GM21390 (cell line): ENCODE results near the gene SLC22A6.
"Not testable (repeated sequence)": the region's sequence is repeated elsewhere in the genome, so short reads cannot be mapped to it uniquely, and the experiment has no call there.

Experiments used
- ATAC-seq: cut with Tn5 transposase; IDR thresholded peaks from one replicate; pipeline ENCODE4 v1.9.1; 2021; ENCODE audit not compliant: unreplicated experiment

SLC22A6 gene

DNA sequence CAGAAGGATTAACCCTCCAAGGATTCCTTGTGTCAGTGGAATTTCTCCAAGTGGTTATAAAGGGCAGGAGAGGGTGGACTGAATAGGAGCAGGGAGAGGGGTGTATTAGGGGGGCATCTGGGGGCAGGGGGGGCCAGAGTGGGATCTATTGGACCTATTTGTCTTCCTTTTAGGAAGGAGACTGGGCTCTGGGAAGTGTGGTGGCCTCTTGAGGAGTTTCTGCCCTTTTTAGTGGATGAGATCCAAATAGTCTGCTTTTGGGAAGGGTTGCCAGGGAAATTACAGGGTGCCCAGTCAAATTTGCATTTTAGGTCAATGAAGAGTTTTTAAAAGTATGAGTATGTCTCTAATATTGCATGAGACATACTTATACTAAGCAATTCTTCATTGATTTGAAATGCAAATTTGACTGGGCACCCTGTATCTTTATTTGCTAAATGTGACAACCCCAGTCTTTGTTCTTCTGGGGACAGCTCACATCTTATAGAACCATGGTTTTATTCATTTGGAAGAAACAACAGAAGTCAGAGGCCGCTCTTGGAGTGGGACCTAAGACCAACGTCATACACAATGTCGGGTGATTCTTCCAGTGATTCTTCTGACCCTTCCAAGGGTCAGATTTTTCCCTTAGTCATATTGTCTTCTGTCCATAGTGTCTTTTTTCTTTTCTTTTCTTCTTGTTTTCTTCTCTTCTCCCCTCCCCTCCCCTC, 429 bp upstream of the SLC22A6 start:
- no peak for ATAC-seq

- no peak for ATAC-seq
Measured at GRCh38 chr11:62983536-62984199, 1.1 kb downstream of the SLC22A6 start.

DNA sequence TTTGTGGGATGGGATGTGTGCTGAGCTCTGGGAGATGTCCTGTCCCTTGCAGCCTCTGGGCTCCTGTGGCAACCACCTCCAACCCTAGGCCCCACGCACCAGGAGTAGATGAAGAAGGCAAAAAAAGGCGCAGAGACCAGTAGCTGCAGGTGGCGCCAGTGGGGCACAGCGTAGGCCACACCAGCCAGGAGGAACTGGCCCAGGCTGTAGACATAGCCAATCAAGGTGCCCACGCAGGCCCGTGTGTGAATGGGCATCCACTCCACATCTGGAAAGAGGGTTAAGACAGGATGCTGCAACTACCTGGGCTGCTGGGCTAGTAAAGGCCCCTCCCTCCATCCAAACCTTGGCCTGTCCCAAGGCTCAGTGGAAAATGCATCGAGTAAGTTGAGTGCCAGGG, 3.0 kb downstream of the SLC22A6 start:
- no peak for ATAC-seq

- ATAC-seq = no peak
Measured at GRCh38 chr11:62980133-62980760, 4.5 kb downstream of the SLC22A6 start.

GRCh38 chr11:62976109-62976508, 8.7 kb downstream of the SLC22A6 start:
- no peak for ATAC-seq

DNA sequence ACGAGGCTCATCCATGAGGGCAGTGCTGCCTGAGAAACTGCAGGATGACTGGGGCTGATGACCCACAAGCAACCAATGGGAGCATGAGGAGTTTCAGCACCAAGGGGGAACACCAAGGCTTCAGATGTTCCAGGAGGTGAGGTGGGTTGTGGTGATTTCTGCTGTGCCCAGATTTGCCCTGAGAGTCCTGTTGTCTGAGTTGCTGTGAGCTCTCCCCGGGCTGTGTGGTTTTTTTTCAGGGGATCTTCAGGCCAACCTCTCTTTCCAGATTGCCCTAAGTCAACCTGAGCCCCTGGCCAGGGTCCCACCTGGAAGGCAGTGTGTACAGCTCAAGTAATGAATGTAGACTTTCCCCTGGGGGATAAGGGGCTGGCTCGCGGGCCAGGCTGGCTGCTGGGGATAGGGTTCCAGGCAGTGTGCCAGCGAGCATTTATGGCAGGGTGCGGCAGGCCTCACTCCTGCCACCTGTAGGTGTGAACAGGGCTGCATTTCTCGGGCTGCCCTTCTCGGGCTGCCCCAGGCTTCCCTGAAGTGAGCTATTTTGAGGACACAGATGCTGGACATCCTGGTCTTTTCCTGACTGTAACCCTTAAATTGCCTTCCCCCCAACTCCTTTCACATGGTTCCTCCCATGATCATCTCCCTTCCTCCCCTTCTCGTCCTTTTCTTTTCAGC, 9.8 kb downstream of the SLC22A6 start:
- no peak for ATAC-seq

DNA sequence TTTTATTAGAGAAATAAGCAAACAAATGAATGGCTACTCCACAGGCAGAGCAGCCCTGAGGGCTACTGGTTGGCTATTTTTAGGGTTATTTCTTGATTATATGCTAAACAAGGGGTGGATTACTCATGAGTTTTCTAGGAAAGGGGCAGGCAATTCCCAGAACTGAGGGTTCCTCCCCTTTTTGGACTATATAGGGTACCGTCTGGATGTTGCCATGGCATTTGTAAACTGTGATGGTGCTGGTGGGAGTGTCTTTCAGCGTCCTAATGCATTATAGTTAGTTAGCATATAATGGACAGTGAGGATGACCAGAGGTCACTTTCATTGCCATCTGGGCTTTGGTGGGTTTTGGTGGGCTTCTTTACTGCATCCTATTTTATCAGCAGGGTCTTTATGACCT, 19.2 kb downstream of the SLC22A6 start:
- no peak for ATAC-seq

- ATAC-seq = no peak
Measured at GRCh38 chr11:62962391-62962790, 22.4 kb downstream of the SLC22A6 start.

- no peak for ATAC-seq
Measured at GRCh38 chr11:62961017-62961570, 23.7 kb downstream of the SLC22A6 start.

- no peak for ATAC-seq
Measured at GRCh38 chr11:62959422-62959980, 25.3 kb downstream of the SLC22A6 start.

DNA sequence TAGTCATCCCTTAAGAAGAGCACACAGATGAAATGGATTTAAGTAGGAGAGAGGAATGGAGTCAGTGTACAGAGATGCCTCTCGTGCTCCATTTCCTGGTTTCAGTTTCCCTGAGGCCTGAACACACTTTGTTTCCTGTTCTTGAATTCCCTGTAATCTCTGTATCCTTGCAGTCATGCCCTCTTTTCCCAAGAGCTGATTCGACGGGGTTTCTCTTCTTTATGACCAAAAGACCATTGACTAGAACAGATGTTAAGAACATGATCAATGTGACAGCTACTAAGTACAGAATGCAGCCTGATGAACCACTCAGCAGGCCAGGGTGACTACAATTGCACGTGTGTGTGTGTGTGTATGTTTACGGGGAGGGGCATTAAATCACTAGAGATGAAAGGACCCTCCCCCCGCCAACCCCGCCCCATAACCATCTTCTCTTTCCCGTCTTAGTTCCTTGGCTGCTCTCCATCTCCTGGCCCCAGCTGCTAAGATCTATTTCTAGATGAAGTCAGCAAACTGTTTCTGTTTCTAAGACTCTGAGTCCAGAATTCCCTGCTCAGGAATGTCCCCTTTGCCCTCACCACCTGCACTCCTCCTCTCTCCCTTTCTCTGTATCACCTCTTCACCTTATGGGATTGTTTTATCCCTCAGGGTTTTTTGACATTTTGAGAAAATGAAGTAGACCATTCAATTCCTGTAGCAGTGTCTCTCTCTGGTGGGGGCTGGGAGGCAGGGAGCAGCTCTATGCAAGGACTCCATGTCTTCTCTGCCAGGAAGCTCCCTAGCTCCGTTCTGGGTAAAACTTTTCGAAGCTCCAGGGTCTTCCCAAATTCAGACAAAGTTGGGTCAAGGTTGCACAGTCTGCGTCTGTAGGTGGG, 26.0 kb downstream of the SLC22A6 start:
- no peak for ATAC-seq

DNA sequence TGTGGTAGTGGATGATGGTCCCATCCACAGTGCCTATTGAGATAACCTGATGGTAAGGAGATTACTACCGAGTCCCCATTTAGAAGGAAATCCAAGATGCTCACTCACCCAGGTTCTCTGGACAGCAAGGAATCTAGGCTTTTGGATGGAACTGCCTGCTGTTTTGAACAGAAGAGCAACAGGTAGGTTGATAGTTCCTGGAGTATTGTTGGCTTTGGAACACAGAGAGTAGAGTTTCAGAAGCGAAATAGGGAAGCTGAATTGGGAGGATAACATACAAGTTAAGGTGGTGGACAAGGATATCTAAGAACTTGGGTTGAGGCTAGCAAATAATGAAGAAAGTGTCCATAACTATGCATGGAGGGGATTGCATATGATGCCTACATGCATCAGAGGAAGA, 27.6 kb downstream of the SLC22A6 start:
- ATAC-seq = no peak

DNA sequence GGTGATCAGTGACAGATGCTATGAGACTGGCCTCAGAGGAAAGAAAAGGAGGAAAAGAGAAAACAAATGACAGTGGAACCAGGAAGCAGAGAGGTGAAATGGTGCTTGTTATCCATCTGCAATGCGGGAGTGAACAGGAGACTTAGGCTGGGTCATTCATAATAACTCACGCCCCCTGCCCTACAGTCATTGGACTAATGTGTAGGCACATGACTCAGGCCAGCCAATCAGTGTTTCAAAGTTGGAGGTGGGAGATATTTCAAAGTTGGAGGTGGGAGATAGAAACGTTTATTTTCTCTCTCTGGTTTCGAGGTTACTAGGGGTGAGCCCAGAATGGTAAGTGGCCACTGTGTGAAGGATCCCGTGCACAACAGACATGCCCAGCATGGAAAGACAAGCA, 30.3 kb downstream of the SLC22A6 start:
- ATAC-seq = no peak

DNA sequence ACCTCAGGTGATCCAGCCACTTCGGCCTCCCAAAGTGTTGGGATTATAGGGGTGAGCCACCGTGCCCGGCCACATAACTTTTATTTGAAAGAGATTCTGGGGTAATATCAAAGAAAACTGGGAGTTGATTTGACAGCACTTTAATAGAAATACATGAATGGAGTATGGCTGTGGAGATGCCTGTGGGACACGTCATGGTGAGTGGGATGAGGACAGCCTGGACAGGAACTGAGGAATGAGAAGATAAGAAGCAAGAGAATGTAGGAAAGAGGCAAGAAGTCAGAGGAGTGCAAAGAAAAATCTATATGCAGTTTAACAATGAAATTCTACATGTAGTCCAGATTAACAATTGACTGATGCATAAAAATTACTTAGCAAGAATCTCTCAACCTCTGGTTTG, 31.0 kb downstream of the SLC22A6 start:
- no peak for ATAC-seq

DNA sequence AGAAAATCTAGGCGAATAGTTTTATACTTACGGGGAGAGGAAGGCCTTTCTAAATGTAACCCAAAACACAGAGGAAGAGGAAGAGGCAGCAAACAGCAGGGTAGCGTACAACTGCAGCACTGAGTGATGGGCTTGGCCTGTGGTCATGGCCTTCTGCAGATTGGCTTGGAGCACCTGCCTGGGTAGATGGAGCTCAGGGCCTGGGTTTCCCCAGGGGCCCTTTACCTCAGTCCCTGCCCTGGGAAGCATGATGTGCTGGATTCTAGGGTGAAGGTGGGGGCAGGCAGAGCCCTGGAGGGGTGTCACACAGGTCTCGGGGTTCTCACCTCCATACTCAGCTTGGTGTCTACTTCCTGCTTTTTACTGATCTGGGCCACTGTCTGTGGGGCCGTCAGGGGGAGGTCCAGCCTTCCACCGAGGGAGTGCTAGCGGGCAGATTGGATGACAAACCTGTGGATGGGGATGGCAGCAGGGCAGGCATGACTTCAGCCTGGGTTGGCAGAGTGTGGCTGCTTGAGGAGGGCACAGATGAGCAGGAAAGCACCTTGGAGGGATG, 35.9 kb downstream of the SLC22A6 start:
- no peak for ATAC-seq

GRCh38 chr11:62945538-62945937, 39.2 kb downstream of the SLC22A6 start:
- ATAC-seq = not testable (repeated sequence)

- ATAC-seq = not testable (repeated sequence)
Measured at GRCh38 chr11:62937528-62937927, 47.2 kb downstream of the SLC22A6 start.

- ATAC-seq = no peak
Measured at GRCh38 chr11:62934496-62934785, 50.3 kb downstream of the SLC22A6 start.

DNA sequence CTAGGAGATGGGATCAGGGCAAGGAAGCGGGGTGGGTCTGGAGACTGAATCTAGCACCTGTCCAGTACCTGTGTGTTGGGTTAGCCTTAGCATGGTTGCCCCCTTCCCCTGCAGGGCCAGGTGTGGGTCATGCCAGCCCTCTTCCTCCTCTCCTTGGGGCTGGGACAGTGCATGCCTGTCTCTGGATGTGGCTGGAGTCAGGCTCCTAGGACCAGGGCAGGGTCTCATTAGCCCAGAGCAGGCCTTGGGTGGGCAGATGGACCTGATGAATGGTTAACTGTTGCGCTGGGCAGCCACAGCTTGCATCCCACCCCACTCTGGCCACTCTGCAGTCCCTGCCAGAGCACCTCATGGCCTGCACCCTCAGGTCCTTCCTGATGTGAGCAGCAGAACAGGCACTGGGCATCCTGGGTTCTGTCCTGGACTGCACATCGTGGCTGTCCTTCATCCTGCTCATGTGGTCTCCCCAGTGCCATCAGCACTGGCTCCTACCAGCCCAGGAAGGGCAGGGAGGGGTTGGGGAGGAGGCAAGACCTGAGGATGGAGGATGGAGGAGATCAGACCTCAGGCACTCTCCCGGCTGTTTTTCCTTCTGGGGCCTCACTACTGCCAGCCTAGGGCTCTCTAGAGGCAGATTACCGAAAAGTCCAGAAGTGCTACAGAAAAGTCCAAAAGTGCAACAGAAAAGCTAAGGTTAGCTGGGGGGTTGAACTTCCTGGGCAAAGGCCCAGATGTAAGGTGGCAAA, 50.8 kb downstream of the SLC22A6 start:
- ATAC-seq = no peak
